Activated B cell treated with CpG ODN at 0.5 μM for 24 hours (primary cell): Measurements from ENCODE around the gene SIPA1L3. TPM values are rescaled to one million over a fixed set of nuclear protein-coding genes. Genes with fewer than 3 reads are reported as not detected.
A peak's percentile ranks its signal among the peaks of the same experiment; 100 is the strongest.

Experiments used
- ATAC-seq: fragments of 200-7000 bp; cut with Tn5 transposase; one replicate; pipeline ENCODE4 v1.10.0; 2021; ENCODE audit warnings: low read depth, mild to moderate bottlenecking, moderate library complexity
- CTCF ChIA-PET: fragments of 350-600 bp; sonication (Branson Sonifier 250); formaldehyde crosslinking; loops from one replicate; lab custom pipeline; 2021; ENCODE audit warnings: antibody characterized with exemption; lab: Charles Lee
- POLR2A ChIA-PET: fragments of 350-600 bp; sonication (Branson Sonifier 250); formaldehyde crosslinking; loops from one replicate; lab custom pipeline; 2021; ENCODE audit warnings: antibody characterized with exemption; lab: Charles Lee
- DNase-seq: peaks from one replicate; pipeline ENCODE4 v3.0.0; 2022
- H3K27ac Mint-ChIP-seq: one replicate; pipeline ENCODE4 v1.8.0; 2020; ENCODE audit warnings: mixed read lengths
- H3K27me3 Mint-ChIP-seq: one replicate; pipeline ENCODE4 v1.8.0; 2021; ENCODE audit warnings: mixed read lengths
- H3K36me3 Mint-ChIP-seq: one replicate; pipeline ENCODE4 v1.8.0; 2021; ENCODE audit warnings: low read depth, mixed read lengths
- H3K4me1 Mint-ChIP-seq: one replicate; pipeline ENCODE4 v1.8.0; 2021; ENCODE audit warnings: mixed read lengths
- H3K4me3 Mint-ChIP-seq: one replicate; pipeline ENCODE4 v1.8.0; 2020; ENCODE audit warnings: mild to moderate bottlenecking, mixed read lengths
- H3K9me3 Mint-ChIP-seq: one replicate; pipeline ENCODE4 v1.8.0; 2020; ENCODE audit warnings: mixed read lengths
- CTCF ChIP-seq: fragments of 200-600 bp; IDR thresholded peaks from one replicate; pipeline ENCODE4 v1.8.0; 2022; ENCODE audit warnings: antibody characterized with exemption, mild to moderate bottlenecking
- intact Hi-C: fragments of 100-400 bp; cut with micrococcal nuclease; formaldehyde crosslinking; loops from one replicate; pipeline ENCODE4 v1.15.1; 2024
- total RNA-seq: library from RNA; stranded (reverse); gene quantifications from 2 replicates; pipeline ENCODE4 v1.2.3, GENCODE V29; 2022

Gene SIPA1L3
- total RNA-seq, 1 donor from 2014 or later: 145 TPM

- Mint-ChIP-seq H3K4me1 (peaks cover 58% of the 10 kb centered on the region), H3K27me3 (no peaks in the 10 kb centered on the region), H3K4me3 (peak overlapping the region; percentile 62), H3K36me3 (no peaks in the 10 kb centered on the region), H3K9me3 (no peaks in the 10 kb centered on the region), H3K27ac (no peak overlapping the region)
- no peak for DNase-seq
- TF ChIP-seq CTCF: no peak
- no peak for ATAC-seq
- POLR2A ChIA-PET: interaction anchor here (0.5 to 5.1 kb wide), 3 partner anchors 14 to 124 kb away, joined by 3 to 42 read pairs (median 5); partner anchors contain the start of genes PSMD8 and SPINT2
- CTCF ChIA-PET: interaction anchor here (1.5 to 1.8 kb wide), 2 partner anchors 16 to 384 kb away, joined by 3 to 5 read pairs; no protein-coding TSS in a partner anchor
- intact Hi-C loops: no loop called here
Observed at GRCh38 chr19:38250821-38251563, 344.0 kb downstream of the SIPA1L3 start.

GRCh38 chr19:38251564-38252051, 344.6 kb downstream of the SIPA1L3 start:
- ChIA-PET POLR2A (interaction anchor here (1.1 to 5.1 kb wide), 3 partner anchors 14 to 123 kb away, joined by 4 to 42 read pairs (median 5); partner anchors contain the start of genes PSMD8 and SPINT2), CTCF (interaction anchor here (1.5 to 1.8 kb wide), 2 partner anchors 16 to 383 kb away, joined by 3 to 5 read pairs; no protein-coding TSS in a partner anchor)
- H3K4me1 Mint-ChIP-seq: peaks cover 56% of the 10 kb centered on the region

GRCh38 chr19:38252385-38252784, 345.4 kb downstream of the SIPA1L3 start:
- ATAC-seq (no peak), DNase-seq (no peak)
- intact Hi-C loops: no loop called here
- peak overlapping the region; percentile 76 for H3K27ac Mint-ChIP-seq
- H3K9me3 Mint-ChIP-seq: no peaks in the 10 kb centered on the region
- ChIA-PET CTCF (interaction anchor here (1.8 to 4.0 kb wide), 3 partner anchors 9 to 17 kb away, joined by 4 to 26 read pairs (median 5); no protein-coding TSS in a partner anchor), POLR2A (interaction anchor here (0.6 to 5.1 kb wide), 3 partner anchors 9 to 122 kb away, joined by 4 to 42 read pairs (median 5); partner anchors contain the start of genes PSMD8 and SPINT2)
- TF ChIP-seq CTCF: no peak
- H3K27me3 Mint-ChIP-seq: no peaks in the 10 kb centered on the region
- peaks cover 63% of the 10 kb centered on the region for H3K4me1 Mint-ChIP-seq
- peak overlapping the region; percentile 73 for H3K4me3 Mint-ChIP-seq
- no peaks in the 10 kb centered on the region for H3K36me3 Mint-ChIP-seq

More at GRCh38 chr19:38251564-38252051, 344.6 kb downstream of the SIPA1L3 start:
- intact Hi-C loops: no loop called here
- H3K27ac Mint-ChIP-seq: peak overlapping the region; percentile 68
- DNase-seq (no peak), ATAC-seq (no peak)
- no peak for TF ChIP-seq CTCF
- H3K4me3 Mint-ChIP-seq: peak overlapping the region; percentile 62
- H3K9me3 Mint-ChIP-seq: no peaks in the 10 kb centered on the region
- H3K36me3 Mint-ChIP-seq: no peaks in the 10 kb centered on the region
- H3K27me3 Mint-ChIP-seq: no peaks in the 10 kb centered on the region

GRCh38 chr19:38252941-38253691, 346.1 kb downstream of the SIPA1L3 start:
- Mint-ChIP-seq H3K4me1 (peaks cover 63% of the 10 kb centered on the region), H3K4me3 (peak overlapping the region; percentile 73), H3K9me3 (no peaks in the 10 kb centered on the region), H3K27ac (peak overlapping the region; percentile 76), H3K36me3 (no peaks in the 10 kb centered on the region), H3K27me3 (no peaks in the 10 kb centered on the region)
- DNase-seq (peak; percentile 62), ATAC-seq (peak; percentile 75)
- ChIA-PET CTCF (interaction anchor here (1.8 to 4.0 kb wide), 3 partner anchors 10 to 18 kb away, joined by 4 to 26 read pairs (median 5); no protein-coding TSS in a partner anchor), POLR2A (interaction anchor here (0.6 to 5.1 kb wide), 5 partner anchors 9 to 121 kb away, joined by 4 to 42 read pairs (median 8); partner anchors contain the start of genes PSMD8 and SPINT2)
- TF ChIP-seq CTCF: no peak
- intact Hi-C loops: loop anchor here (1.0 kb wide), 2 partner anchors 9 to 11 kb away; partner anchors contain the start of gene SPINT2
